Activated T-helper 17 cell treated with anti-CD3 and anti-CD28 coated beads, Interleukin-2, amount 50 U/mL, for 72 hours (primary cell): Measurements from ENCODE around the gene RFTN1. TPM values are rescaled to one million over a fixed set of nuclear protein-coding genes. Genes with fewer than 3 reads are reported as not detected.
A peak's percentile ranks its signal among the peaks of the same experiment; 100 is the strongest.

Source experiments
- ATAC-seq: fragments of 150-1000 bp; cut with Tn5 transposase; replicated peaks from 2 replicates; pipeline ENCODE4 v1.10.0; 2021; ENCODE audit warnings: mild to moderate bottlenecking, moderate library complexity
- H3K27ac Mint-ChIP-seq: one replicate; pipeline ENCODE4 v1.8.0; 2022; ENCODE audit warnings: mixed read lengths
- H3K27me3 Mint-ChIP-seq: one replicate; pipeline ENCODE4 v1.8.0; 2022; ENCODE audit warnings: mixed read lengths
- H3K36me3 Mint-ChIP-seq: one replicate; pipeline ENCODE4 v1.8.0; 2022; ENCODE audit warnings: low read depth, mild to moderate bottlenecking, mixed read lengths
- H3K4me1 Mint-ChIP-seq: one replicate; pipeline ENCODE4 v1.8.0; 2022; ENCODE audit warnings: mixed read lengths
- H3K4me3 Mint-ChIP-seq: one replicate; pipeline ENCODE4 v1.8.0; 2022; ENCODE audit warnings: mild to moderate bottlenecking, mixed read lengths
- H3K9me3 Mint-ChIP-seq: one replicate; pipeline ENCODE4 v1.8.0; 2022; ENCODE audit warnings: mixed read lengths
- total RNA-seq, 2 donors: library from RNA; stranded (reverse); gene quantifications; one replicate each; pipeline ENCODE4 v1.2.3, GENCODE V29; 2022

The RFTN1 gene
- total RNA-seq, 2 donors from 2014 or later = 112 to 139 TPM

- no peak overlapping the region for H3K27ac Mint-ChIP-seq
- H3K27me3 Mint-ChIP-seq = peaks cover 30% of the 10 kb centered on the region
- no peaks in the 10 kb centered on the region for H3K4me1 Mint-ChIP-seq
- H3K4me3 Mint-ChIP-seq = no peak overlapping the region
- no peak for ATAC-seq
- H3K36me3 Mint-ChIP-seq = no peaks in the 10 kb centered on the region
- H3K9me3 Mint-ChIP-seq = no peaks in the 10 kb centered on the region
These were observed 25.0 kb upstream of the RFTN1 start for GRCh38 chr3:16538507-16538906.

DNA sequence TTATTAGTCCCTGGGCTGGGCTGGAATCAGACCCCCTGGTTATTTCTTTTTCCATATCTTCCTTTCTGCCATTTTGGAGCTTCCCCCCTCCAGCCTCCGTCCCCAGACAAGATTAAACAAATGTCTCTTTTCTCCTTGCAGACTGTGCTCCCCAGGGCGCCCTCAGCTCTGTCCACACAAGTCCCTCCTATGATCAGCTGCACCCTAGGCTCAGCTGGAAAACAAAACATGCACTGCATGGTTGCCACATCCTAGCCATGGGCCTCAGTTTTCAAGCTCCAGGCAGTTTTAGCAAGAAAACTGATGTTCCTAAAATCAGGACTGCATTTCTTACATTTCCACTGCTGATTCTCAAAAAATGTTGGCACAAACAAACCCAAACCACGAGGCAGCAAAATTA lies 23.5 kb upstream of the RFTN1 start:
- Mint-ChIP-seq H3K27ac (no peak overlapping the region), H3K9me3 (no peaks in the 10 kb centered on the region), H3K36me3 (no peaks in the 10 kb centered on the region), H3K27me3 (peaks cover 30% of the 10 kb centered on the region), H3K4me3 (no peak overlapping the region), H3K4me1 (no peaks in the 10 kb centered on the region)
- no peak for ATAC-seq

GRCh38 chr3:16536344-16536663 lies 22.8 kb upstream of the RFTN1 start:
- Mint-ChIP-seq H3K36me3 (no peaks in the 10 kb centered on the region), H3K27me3 (peaks cover 30% of the 10 kb centered on the region)

GRCh38 chr3:16534640-16535262 lies 21.3 kb upstream of the RFTN1 start:
- Mint-ChIP-seq H3K4me1 (no peaks in the 10 kb centered on the region), H3K27ac (no peak overlapping the region), H3K9me3 (no peaks in the 10 kb centered on the region), H3K36me3 (no peaks in the 10 kb centered on the region), H3K27me3 (peaks cover 22% of the 10 kb centered on the region), H3K4me3 (no peak overlapping the region)
- no peak for ATAC-seq

More at GRCh38 chr3:16536344-16536663, 22.8 kb upstream of the RFTN1 start:
- Mint-ChIP-seq H3K9me3 (no peaks in the 10 kb centered on the region), H3K4me1 (no peaks in the 10 kb centered on the region), H3K4me3 (no peak overlapping the region), H3K27ac (no peak overlapping the region)
- no peak for ATAC-seq

GRCh38 chr3:16533928-16534574 lies 20.6 kb upstream of the RFTN1 start:
- Mint-ChIP-seq H3K27me3 (peaks cover 22% of the 10 kb centered on the region), H3K4me1 (peaks cover 4% of the 10 kb centered on the region), H3K4me3 (no peak overlapping the region), H3K27ac (no peak overlapping the region), H3K36me3 (no peaks in the 10 kb centered on the region), H3K9me3 (no peaks in the 10 kb centered on the region)
- ATAC-seq = no peak

- Mint-ChIP-seq H3K27ac (no peak overlapping the region), H3K4me3 (no peak overlapping the region), H3K4me1 (peaks cover 9% of the 10 kb centered on the region), H3K27me3 (no peaks in the 10 kb centered on the region), H3K36me3 (no peaks in the 10 kb centered on the region), H3K9me3 (no peaks in the 10 kb centered on the region)
- peak; percentile 40 for ATAC-seq
These were observed 15.8 kb upstream of the RFTN1 start for GRCh38 chr3:16529264-16529663.

DNA sequence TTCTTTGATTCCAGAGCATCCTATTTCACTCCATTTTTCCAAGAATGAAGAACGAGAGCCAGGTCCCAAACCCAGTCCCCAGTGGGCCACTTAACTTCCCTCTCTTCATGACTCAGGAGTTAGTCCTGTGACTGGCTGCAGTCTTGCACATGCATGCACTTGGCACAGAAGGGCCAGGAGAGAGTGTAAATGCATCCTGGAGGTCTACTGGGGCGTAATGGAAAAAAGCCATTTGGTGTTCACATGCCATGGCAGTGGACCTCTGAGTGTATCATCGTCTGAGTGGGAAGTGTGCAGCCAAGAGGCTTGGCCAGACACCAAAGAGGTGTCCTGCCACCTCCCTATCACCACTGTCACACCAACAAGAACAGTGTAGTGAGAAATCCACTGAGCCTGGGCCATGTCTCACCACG lies 15.1 kb upstream of the RFTN1 start:
- no peaks in the 10 kb centered on the region for H3K9me3 Mint-ChIP-seq
- no peaks in the 10 kb centered on the region for H3K36me3 Mint-ChIP-seq
- no peak for ATAC-seq
- H3K4me3 Mint-ChIP-seq = no peak overlapping the region
- H3K27me3 Mint-ChIP-seq = no peaks in the 10 kb centered on the region
- peaks cover 9% of the 10 kb centered on the region for H3K4me1 Mint-ChIP-seq
- no peak overlapping the region for H3K27ac Mint-ChIP-seq

- ATAC-seq = no peak
- Mint-ChIP-seq H3K4me1 (peaks cover 11% of the 10 kb centered on the region), H3K4me3 (no peak overlapping the region), H3K9me3 (no peaks in the 10 kb centered on the region), H3K27ac (no peak overlapping the region), H3K27me3 (no peaks in the 10 kb centered on the region), H3K36me3 (no peaks in the 10 kb centered on the region)
These were observed 14.6 kb upstream of the RFTN1 start for GRCh38 chr3:16528106-16528505.

GRCh38 chr3:16524196-16524595 lies 10.7 kb upstream of the RFTN1 start:
- Mint-ChIP-seq H3K27ac (peak overlapping the region; percentile 82), H3K4me1 (peaks cover 34% of the 10 kb centered on the region), H3K27me3 (no peaks in the 10 kb centered on the region), H3K4me3 (peak overlapping the region; percentile 85), H3K9me3 (peaks cover 3% of the 10 kb centered on the region), H3K36me3 (no peaks in the 10 kb centered on the region)
- ATAC-seq = peak; percentile 13

DNA sequence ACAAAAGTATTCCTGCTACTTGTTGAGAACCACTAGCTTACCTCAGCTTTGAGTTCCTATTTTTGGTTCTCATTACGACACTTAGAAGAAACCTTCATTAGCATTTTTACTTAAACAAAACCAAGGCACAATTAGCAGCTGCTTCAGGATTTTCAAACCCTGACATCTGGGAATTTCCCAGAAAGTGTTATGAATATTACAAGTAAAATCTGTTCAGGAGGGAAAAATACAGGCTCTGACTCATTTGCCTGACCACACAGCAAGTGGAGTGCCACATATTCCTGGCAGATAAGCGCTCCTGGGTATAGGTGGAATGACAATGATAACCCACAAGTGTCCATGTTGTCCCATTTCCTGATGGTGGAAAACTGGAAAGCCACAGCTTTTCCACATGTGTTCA lies 10.3 kb upstream of the RFTN1 start:
- peak overlapping the region; percentile 82 for H3K27ac Mint-ChIP-seq
- peaks cover 37% of the 10 kb centered on the region for H3K4me1 Mint-ChIP-seq
- ATAC-seq = peak; percentile 23

DNA sequence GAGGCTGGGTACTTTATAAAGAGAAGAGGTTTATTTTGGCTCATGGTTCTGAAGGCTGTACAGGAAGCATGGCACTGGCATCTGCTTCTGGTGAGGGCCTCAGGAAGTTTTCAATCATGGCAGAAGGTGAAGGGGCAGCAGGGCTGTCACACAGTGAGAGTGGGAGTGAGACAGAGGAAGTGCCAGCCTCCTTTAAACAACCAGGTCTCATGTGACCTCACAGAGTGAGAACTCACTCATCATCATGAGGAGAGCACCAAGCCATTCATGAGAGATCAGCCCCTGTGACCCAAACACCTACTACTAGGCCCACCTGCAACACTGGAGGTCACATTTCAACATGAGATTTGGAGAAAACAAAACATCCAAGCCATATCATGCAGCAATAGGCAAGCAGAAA lies 9.3 kb upstream of the RFTN1 start:
- H3K9me3 Mint-ChIP-seq = peaks cover 3% of the 10 kb centered on the region
- no peaks in the 10 kb centered on the region for H3K36me3 Mint-ChIP-seq
- peaks cover 40% of the 10 kb centered on the region for H3K4me1 Mint-ChIP-seq
- peak; percentile 57 for ATAC-seq
- peak overlapping the region; percentile 85 for H3K4me3 Mint-ChIP-seq
- H3K27me3 Mint-ChIP-seq = no peaks in the 10 kb centered on the region
- H3K27ac Mint-ChIP-seq = peak overlapping the region; percentile 82

More for the DNA sequence above, 10.3 kb upstream of the RFTN1 start:
- Mint-ChIP-seq H3K27me3 (no peaks in the 10 kb centered on the region), H3K9me3 (peaks cover 3% of the 10 kb centered on the region), H3K4me3 (peak overlapping the region; percentile 85), H3K36me3 (no peaks in the 10 kb centered on the region)

DNA sequence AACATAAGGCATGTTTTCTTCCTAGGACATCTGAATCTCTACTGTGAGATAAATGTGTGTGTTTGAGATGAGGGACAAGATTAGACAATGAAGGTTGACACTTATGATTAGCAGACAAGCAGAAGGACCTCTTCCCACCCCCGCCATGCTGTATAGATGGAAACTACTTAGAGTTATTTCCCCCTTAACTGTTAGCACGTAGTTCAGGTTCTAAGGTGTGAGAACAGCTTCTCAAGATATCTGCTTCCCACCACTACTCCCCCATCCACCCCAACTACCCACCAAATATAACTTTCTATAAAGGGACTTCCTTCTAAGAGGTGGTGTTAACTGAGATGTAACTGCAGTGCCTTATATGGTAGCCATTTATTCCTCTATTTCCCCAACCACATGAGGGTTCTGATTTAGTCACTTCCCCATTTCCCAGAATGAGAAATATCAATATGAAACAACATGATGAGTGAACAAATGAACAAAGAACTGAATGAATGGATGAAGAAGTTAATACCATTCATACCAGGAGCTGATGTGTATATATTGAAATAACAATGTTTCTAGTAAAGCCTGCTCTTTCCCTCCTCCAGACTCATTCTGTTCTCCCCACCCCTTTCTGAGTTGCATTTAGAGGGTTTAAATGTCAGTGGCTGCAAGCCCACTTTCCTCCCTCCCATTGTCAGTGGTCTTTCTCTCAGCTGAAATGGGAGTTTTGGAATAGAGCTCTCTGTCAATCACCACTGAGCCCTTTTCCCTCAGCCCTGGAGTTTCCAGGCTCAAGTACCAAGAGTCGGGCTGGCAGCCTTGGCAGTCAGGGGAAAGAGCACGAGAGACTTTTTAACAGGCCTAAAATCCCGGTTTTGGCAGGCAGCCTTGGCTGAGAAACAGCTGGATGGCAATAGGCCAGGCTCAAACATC lies 7.7 kb upstream of the RFTN1 start:
- Mint-ChIP-seq H3K9me3 (peaks cover 3% of the 10 kb centered on the region), H3K4me1 (peaks cover 47% of the 10 kb centered on the region), H3K36me3 (peaks cover 11% of the 10 kb centered on the region), H3K27ac (peak overlapping the region; percentile 82), H3K27me3 (no peaks in the 10 kb centered on the region), H3K4me3 (peak overlapping the region; percentile 85)
- peak; percentile 71 for ATAC-seq

- Mint-ChIP-seq H3K27ac (peak overlapping the region; percentile 82), H3K4me3 (peak overlapping the region; percentile 85), H3K36me3 (peaks cover 11% of the 10 kb centered on the region), H3K9me3 (peaks cover 3% of the 10 kb centered on the region), H3K4me1 (peaks cover 47% of the 10 kb centered on the region), H3K27me3 (no peaks in the 10 kb centered on the region)
- ATAC-seq = no peak
These were observed 6.9 kb upstream of the RFTN1 start for GRCh38 chr3:16520241-16520969.
